Hematopoietic multipotent progenitor cell treated with erythropoietin and hydrocortisone succinate and interleukin-3 and kit ligand, for 4 days (in vitro differentiated cells): ENCODE data around the gene LRRC23.
"Not testable (repeated sequence)": the region's sequence is repeated elsewhere in the genome, so short reads cannot be mapped to it uniquely, and the experiment has no call there.

ENCODE experiments used
- DNase-seq: peaks from one replicate; pipeline ENCODE4 v3.0.0-alpha.2; 2015

The LRRC23 gene

DNA sequence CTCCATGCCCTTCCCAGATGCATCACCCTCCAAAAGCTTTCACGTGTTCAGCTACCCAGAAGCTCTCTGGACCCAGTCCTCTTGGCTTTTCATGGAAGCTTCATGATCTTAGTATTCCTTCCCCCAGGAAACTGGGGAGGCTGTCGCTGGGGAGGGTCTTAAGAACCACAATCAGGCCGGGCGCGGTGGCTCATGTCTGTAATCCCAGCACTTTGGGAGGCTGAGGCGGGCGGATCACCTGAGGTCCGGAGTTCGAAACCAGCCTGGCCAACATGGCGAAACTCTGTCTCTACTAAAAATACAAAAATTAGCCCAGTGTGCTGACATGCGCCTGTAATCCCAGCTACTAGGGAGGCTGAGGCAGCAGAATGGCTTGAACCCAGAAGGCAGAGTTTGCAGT lies 3.5 kb downstream of the LRRC23 start:
- not testable (repeated sequence) for DNase-seq

DNA sequence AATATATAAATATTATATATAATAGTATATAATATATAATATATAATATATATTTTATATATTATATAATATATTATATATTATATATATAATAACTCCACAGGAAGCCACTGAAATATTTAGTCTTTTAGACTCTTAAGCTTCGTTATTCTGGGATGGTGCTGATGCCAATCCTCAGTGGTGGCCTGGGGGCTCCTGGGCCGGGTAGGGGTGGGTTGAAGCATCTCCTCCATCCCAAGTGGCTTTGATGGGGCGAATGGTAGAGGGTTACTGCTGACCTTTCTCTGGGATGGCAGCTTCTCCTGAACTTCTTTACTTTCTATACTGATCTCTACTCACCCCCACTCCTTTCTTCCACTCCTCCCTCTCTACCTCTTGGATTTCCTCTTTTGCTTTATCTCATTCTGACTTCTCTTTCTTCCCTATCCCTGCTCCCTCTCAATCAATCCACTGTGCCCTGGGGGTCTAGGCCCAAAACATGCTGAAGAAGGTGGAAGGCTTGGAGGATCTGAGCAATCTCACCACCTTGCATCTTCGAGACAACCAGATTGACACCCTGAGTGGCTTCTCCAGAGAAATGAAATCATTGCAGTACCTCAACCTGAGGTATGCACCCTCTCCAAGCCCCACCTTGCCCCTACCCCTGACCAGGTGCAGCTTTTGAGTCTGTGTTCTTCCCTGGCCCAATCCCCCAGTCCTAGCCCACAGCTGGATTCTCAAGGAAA lies 5.0 kb downstream of the LRRC23 start:
- DNase-seq: no peak

DNA sequence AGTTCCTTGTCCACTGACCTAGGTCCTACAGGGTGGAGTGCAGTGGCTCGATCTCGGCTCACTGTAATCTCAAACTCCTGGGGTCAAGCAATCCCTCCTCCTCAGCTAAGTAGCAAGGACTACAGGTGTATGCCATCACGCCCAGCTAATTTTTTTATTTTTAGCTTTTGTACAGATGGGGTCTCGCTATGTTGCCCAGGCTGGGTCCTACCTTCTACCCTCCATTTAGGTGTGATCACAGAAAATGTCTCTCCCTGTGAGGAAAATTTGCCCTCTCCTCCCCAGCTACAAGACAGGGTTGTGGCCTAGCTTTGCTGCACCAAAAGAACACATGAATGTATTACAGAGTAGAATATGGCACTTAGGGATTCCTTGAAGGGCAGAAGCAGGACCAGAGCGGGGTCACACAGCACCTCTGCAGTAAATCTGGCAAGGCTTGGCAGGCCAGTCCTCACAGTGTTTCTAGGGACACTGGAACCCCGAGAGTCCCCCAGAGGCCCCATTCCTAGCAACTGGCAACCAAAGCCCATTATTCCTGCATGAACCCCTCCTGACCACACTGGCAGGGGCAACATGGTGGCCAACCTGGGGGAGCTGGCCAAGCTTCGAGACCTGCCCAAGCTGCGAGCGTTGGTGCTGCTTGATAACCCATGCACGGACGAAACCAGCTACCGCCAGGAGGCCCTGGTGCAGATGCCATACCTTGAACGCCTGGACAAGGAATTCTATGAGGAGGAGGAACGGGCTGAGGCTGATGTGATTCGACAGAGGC lies 7.7 kb downstream of the LRRC23 start:
- no peak for DNase-seq

DNA sequence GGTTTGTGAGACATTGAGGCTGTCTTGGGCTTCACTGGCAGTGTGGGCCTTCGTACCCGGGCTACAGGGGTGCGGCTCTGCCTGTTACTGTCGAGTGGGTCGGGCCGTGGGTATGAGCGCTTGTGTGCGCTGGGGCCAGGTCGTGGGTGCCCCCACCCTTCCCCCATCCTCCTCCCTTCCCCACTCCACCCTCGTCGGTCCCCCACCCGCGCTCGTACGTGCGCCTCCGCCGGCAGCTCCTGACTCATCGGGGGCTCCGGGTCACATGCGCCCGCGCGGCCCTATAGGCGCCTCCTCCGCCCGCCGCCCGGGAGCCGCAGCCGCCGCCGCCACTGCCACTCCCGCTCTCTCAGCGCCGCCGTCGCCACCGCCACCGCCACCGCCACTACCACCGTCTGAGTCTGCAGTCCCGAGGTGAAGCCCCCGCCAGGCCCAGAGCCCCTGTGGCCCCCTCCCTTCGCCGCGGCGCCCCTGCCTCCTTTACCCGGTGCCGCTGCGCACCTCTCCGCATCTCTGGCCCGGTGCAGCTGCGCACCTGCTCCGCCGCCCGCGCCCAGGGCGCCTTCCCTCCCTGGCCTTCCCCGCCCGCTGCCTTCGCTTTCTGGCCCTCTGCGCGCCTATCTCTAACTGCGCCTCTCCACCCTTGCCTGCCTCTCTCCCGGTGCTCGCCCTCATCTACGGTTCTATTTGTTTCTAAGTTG lies 9.8 kb downstream of the LRRC23 start, which contains the start of gene ENO2:
Gene ENO2 (plus strand): TSS at position 335 of the 701 bp plus-strand sequence. CDS start 1,253 bp downstream, outside the sequence.
- DNase-seq: peak; percentile 80

GRCh38 chr12:6914947-6915788 lies 10.5 kb downstream of the LRRC23 start:
- DNase-seq: peak; percentile 56

DNA sequence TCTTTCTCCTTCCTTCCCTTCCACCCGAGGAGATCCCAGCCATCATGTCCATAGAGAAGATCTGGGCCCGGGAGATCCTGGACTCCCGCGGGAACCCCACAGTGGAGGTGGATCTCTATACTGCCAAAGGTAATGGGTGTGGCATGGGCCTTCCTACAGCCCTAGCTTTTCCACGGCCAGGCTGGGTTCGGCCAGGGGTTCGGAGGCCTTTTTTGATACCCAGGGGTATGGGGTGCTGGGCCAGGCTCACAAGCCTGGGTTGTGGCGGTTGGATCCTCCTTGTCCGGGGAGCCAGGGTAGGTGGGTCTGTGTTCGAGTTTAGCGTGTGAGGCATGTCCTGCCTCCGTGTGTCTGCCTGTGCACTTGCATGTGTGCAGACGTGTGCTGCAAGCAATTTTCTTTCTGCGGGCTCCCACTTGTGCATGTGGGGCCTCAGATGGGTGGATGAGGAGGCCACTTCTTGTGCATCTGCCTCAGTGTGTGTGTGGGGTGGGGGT lies 11.2 kb downstream of the LRRC23 start:
- no peak for DNase-seq

GRCh38 chr12:6916426-6917200 lies 12.0 kb downstream of the LRRC23 start:
- no peak for DNase-seq

- no peak for DNase-seq
These were observed 13.0 kb downstream of the LRRC23 start for GRCh38 chr12:6917491-6918231.

- no peak for DNase-seq
These were observed 15.0 kb downstream of the LRRC23 start for GRCh38 chr12:6919588-6919987.

GRCh38 chr12:6921539-6921938 lies 16.9 kb downstream of the LRRC23 start:
- DNase-seq: no peak

- no peak for DNase-seq
These were observed 17.6 kb downstream of the LRRC23 start for GRCh38 chr12:6921996-6922946.

DNA sequence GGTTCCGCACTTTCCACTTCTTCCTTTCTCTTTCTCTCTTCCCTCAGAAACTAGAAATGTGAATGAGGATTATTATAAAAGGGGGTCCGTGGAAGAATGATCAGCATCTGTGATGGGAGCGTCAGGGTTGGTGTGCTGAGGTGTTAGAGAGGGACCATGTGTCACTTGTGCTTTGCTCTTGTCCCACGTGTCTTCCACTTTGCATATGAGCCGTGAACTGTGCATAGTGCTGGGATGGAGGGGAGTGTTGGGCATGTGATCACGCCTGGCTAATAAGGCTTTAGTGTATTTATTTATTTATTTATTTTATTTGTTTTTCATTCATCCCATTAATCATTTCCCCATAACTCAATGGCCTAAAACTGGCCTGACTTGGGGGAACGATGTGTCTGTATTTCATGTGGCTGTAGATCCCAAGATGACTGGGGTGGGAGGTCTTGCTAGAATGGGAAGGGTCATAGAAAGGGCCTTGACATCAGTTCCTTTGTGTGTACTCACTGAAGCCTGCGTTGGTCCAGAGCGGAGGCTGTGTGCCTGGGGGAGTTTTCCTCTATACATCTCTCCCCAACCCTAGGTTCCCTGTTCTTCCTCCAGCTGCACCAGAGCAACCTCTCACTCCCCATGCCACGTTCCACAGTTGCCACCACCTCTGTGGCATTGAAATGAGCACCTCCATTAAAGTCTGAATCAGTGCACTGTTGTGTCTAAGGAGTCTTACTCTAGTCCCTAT lies 18.5 kb downstream of the LRRC23 start:
- no peak for DNase-seq

- no peak for DNase-seq
These were observed 19.2 kb downstream of the LRRC23 start for GRCh38 chr12:6923851-6924250.

GRCh38 chr12:6925239-6925539 lies 20.6 kb downstream of the LRRC23 start:
- DNase-seq: no peak

- DNase-seq: no peak
These were observed 21.1 kb downstream of the LRRC23 start for GRCh38 chr12:6925540-6926279.

- DNase-seq: peak; percentile 78
These were observed 22.9 kb downstream of the LRRC23 start, which contains the start of gene ATN1 for GRCh38 chr12:6927379-6928021. TSS of gene ATN1 (plus strand) at chr12:6927959. CDS start at chr12:6934002, 6,043 bp downstream.

DNA sequence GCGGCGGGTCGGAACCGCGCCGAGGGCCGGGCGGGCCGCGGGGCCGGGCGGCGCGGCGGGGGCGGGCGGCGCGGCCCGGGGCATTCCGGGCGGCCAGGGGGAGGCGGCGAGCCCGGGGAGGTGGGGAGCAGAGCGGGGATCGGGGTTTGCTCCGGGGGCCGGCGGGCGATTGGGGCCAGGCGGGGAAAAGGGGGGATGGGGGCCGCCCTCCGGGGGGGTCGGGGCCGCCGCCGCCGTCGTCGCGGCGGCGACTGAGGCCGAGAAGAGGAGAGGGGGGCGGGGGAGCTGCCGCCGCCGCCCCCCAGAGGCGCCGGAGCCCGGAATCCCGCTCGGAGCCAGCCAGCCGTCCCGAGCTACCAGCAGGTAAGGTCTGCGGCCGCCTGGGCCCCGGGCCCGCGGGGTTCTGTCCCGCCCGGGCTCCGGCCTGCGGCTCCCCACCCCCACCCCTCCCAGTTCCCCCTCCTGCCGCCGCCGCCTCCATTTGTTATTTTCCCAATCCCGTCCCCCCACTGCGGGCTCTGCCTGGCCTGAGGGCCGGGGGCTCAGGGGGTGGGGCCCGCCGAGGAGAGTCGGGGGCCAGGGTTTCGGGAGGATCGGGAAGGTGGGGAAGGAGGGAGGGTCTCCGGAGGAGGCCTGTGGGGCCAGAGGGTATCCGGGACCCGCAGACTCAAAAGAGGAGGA lies 23.5 kb downstream of the LRRC23 start:
- peak; percentile 27 for DNase-seq
